ENCODE measurements around the gene DTX3. TPM values are rescaled to one million over a fixed set of nuclear protein-coding genes. Genes with fewer than 3 reads are reported as not detected.
A peak's percentile ranks its signal among the peaks of the same experiment; 100 is the strongest.
"Not testable (repeated sequence)": the region's sequence is repeated elsewhere in the genome, so short reads cannot be mapped to it uniquely, and the experiment has no call there.

The DTX3 gene
- total and polyA plus RNA-seq, 12 donors = 20.4 to 136 (median 47.6) TPM

GRCh38 chr12:57638096-57638495, 33.5 kb downstream of the DTX3 start:
- Histone ChIP-seq H3K4me1 (replicated peaks in 1 of 2) (peaks cover under 1 to 2% of the 10 kb centered on the region in 2 donors), H3K4me3 (no peak overlapping the region), H3K9me3 (replicated peaks in 1 of 3) (no peaks in the 10 kb centered on the region), H3K27ac (no peak overlapping the region), H3K27me3 (peaks cover 27% of the 10 kb centered on the region), H3K36me3 (replicated peaks in 1 of 2) (no peaks in the 10 kb centered on the region)
- WGBS, 4 donors = 76 to 89% (median 86%) methylated on average over 3 of the region's 3 CpGs
- intact Hi-C loops (cut with DNase I) = no loop called here
- TF ChIP-seq CTCF (IDR thresholded peaks at IDR 0.05) (no peak), POLR2A (IDR thresholded peaks at IDR 0.05) (no peak)
- peak in 1 of 7 donors; percentile 4 for DNase-seq

GRCh38 chr12:57640175-57641042, 35.8 kb downstream of the DTX3 start:
- Histone ChIP-seq H3K4me1 (replicated peaks in 1 of 2) (no peaks in the 10 kb centered on the region), H3K27me3 (peaks cover 26% of the 10 kb centered on the region), H3K9me3 (replicated peaks in 1 of 3) (no peaks in the 10 kb centered on the region), H3K27ac (no peak overlapping the region), H3K36me3 (replicated peaks in 1 of 2) (no peaks in the 10 kb centered on the region), H3K4me3 (no peak overlapping the region)
- intact Hi-C loops (cut with DNase I) = no loop called here
- WGBS, 4 donors = 55 to 65% (median 63%) methylated on average over 7 of the region's 7 CpGs
- TF ChIP-seq CTCF (IDR thresholded peaks at IDR 0.05) (no peak), POLR2A (IDR thresholded peaks at IDR 0.05) (no peak)
- DNase-seq = peak in 1 of 7 donors; percentile 3

- Histone ChIP-seq H3K9me3 (replicated peaks in 1 of 3) (no peaks in the 10 kb centered on the region), H3K36me3 (replicated peaks in 1 of 2) (no peaks in the 10 kb centered on the region), H3K27me3 (peaks cover 20% of the 10 kb centered on the region), H3K4me1 (replicated peaks in 1 of 2) (no peaks in the 10 kb centered on the region), H3K27ac (no peak overlapping the region), H3K4me3 (no peak overlapping the region)
- 45 to 63% (median 50%) methylated on average over 5 of the region's 5 CpGs for WGBS, 4 donors
- TF ChIP-seq CTCF (IDR thresholded peaks at IDR 0.05) = no peak
- TF ChIP-seq POLR2A (IDR thresholded peaks at IDR 0.05) = no peak
- peak in 1 of 7 donors; percentile 3 for DNase-seq
- intact Hi-C loops (cut with DNase I) = no loop called here
Observed at GRCh38 chr12:57641699-57642442, 37.2 kb downstream of the DTX3 start.

- H3K27me3 ChIP-seq; H3K4me1 ChIP-seq (replicated peaks in 1 of 2); H3K27ac ChIP-seq; H3K9me3 ChIP-seq (replicated peaks in 1 of 3); H3K36me3 ChIP-seq (replicated peaks in 1 of 2); H3K4me3 ChIP-seq; DNase-seq; intact Hi-C loops (cut with DNase I): not testable (repeated sequence)
- WGBS, 4 donors = 64 to 70% (median 67%) methylated on average over 10 to 13 of the region's 13 CpGs
Observed at GRCh38 chr12:57645990-57646658, 41.5 kb downstream of the DTX3 start.

GRCh38 chr12:57646659-57647049, 42.0 kb downstream of the DTX3 start:
- H3K9me3 ChIP-seq (replicated peaks in 1 of 3); intact Hi-C loops (cut with DNase I); H3K27ac ChIP-seq; H3K4me1 ChIP-seq (replicated peaks in 1 of 2); H3K4me3 ChIP-seq; DNase-seq; H3K27me3 ChIP-seq; H3K36me3 ChIP-seq (replicated peaks in 1 of 2): not testable (repeated sequence)
- 82 to 91% (median 90%) methylated on average over 6 to 9 of the region's 15 CpGs; no CpG with 5 or more reads in 1 of the 4 donors for WGBS, 4 donors

Measured in adrenal gland (tissue), 12 donors.